Measurements from ENCODE around the gene PLXDC2. TPM values are rescaled to one million over a fixed set of nuclear protein-coding genes. Genes with fewer than 3 reads are reported as not detected.

PLXDC2 gene
- total and polyA plus RNA-seq, 2 donors (not counting 1 experiment from before 2014, with no cell fraction given), result 0.07 TPM

GRCh38 chr10:19986591-19986990 is 170.4 kb downstream of the PLXDC2 start:
- Histone ChIP-seq H3K4me1 (ENCODE audit: control insufficient read depth in 2 of 2, insufficient read depth in 2 of 2, low read length in 2 of 2) (no peaks in the 10 kb centered on the region), H3K4me3 (ENCODE audit: control extremely low read depth in 1 of 5, extremely low read depth in 1 of 5, insufficient read depth in 1 of 5, low read depth in 2 of 5, low read length in 4 of 5) (no peak overlapping the region), H2AFZ (ENCODE audit: insufficient read depth, low read depth, low read length, poor library complexity, severe bottlenecking) (no peak overlapping the region), H3K9ac (ENCODE audit: low read length) (no peak overlapping the region), H3K79me2 (ENCODE audit: control insufficient read depth, insufficient read depth, low read length) (no peaks in the 10 kb centered on the region), H3K4me2 (replicated peaks; ENCODE audit: low read depth, low read length, poor library complexity, severe bottlenecking) (no peak overlapping the region), H3K36me3 (replicated peaks in 1 of 2; ENCODE audit: control extremely low read depth in 1 of 2, control insufficient read depth in 1 of 2, extremely low read depth in 1 of 2, insufficient read depth in 2 of 2, low read length in 1 of 2) (no peaks in the 10 kb centered on the region), H3K27me3 (replicated peaks in 1 of 4; ENCODE audit: control extremely low read depth in 1 of 4, control insufficient read depth in 3 of 4, insufficient read depth in 4 of 4, low read length in 3 of 4) (no peaks in the 10 kb centered on the region), H3K27ac (ENCODE audit: low read length in 2 of 2) (no peak overlapping the region), H4K20me1 (ENCODE audit: control insufficient read depth, insufficient read depth, low read length, poor library complexity, severe bottlenecking) (no peaks in the 10 kb centered on the region), H3K9me3 (ENCODE audit: control extremely low read depth in 1 of 3, control insufficient read depth in 2 of 3, insufficient read depth in 1 of 3, low read length in 2 of 3) (no peaks in the 10 kb centered on the region)
- intact Hi-C loops (cut with micrococcal nuclease), result no loop called here
- Mint-ChIP-seq H3K4me1 (no peaks in the 10 kb centered on the region), H3K27ac (no peak overlapping the region), H3K9me3 (ENCODE audit: insufficient read depth) (no peaks in the 10 kb centered on the region), H3K4me3 (no peak overlapping the region), H3K27me3 (no peaks in the 10 kb centered on the region)
- ATAC-seq (ENCODE audit: low read depth), result no peak
- ChIA-PET CTCF (no interaction called here), POLR2A (no interaction called here)
- no peak for TF ChIP-seq CTCF (IDR thresholded peaks at IDR 0.05)
- no peak for TF ChIP-seq EZH2 (IDR thresholded peaks at IDR 0.05; ENCODE audit: borderline replicate concordance, insufficient read depth, low read depth, low read length, poor library complexity, severe bottlenecking)
- no peak for DNase-seq
- WGBS (ENCODE audit: insufficient coverage), result 100% methylated on average over 1 of the region's 2 CpGs

- no CpG with 5 or more reads among the region's 1 CpG for WGBS (ENCODE audit: insufficient coverage)
- intact Hi-C loops (cut with micrococcal nuclease), result no loop called here
- ATAC-seq (ENCODE audit: low read depth) (no peak), DNase-seq (no peak)
- Histone ChIP-seq H3K79me2 (ENCODE audit: control insufficient read depth, insufficient read depth, low read length) (no peaks in the 10 kb centered on the region), H3K27ac (ENCODE audit: low read length in 2 of 2) (no peak overlapping the region), H4K20me1 (ENCODE audit: control insufficient read depth, insufficient read depth, low read length, poor library complexity, severe bottlenecking) (no peaks in the 10 kb centered on the region), H3K4me2 (replicated peaks; ENCODE audit: low read depth, low read length, poor library complexity, severe bottlenecking) (no peak overlapping the region), H3K9ac (ENCODE audit: low read length) (no peak overlapping the region), H3K4me3 (ENCODE audit: control extremely low read depth in 1 of 5, extremely low read depth in 1 of 5, insufficient read depth in 1 of 5, low read depth in 2 of 5, low read length in 4 of 5) (no peak overlapping the region), H2AFZ (ENCODE audit: insufficient read depth, low read depth, low read length, poor library complexity, severe bottlenecking) (no peak overlapping the region), H3K9me3 (ENCODE audit: control extremely low read depth in 1 of 3, control insufficient read depth in 2 of 3, insufficient read depth in 1 of 3, low read length in 2 of 3) (no peaks in the 10 kb centered on the region), H3K4me1 (ENCODE audit: control insufficient read depth in 2 of 2, insufficient read depth in 2 of 2, low read length in 2 of 2) (no peaks in the 10 kb centered on the region), H3K36me3 (replicated peaks in 1 of 2; ENCODE audit: control extremely low read depth in 1 of 2, control insufficient read depth in 1 of 2, extremely low read depth in 1 of 2, insufficient read depth in 2 of 2, low read length in 1 of 2) (no peaks in the 10 kb centered on the region), H3K27me3 (replicated peaks in 1 of 4; ENCODE audit: control extremely low read depth in 1 of 4, control insufficient read depth in 3 of 4, insufficient read depth in 4 of 4, low read length in 3 of 4) (no peaks in the 10 kb centered on the region)
- ChIA-PET CTCF (no interaction called here), POLR2A (no interaction called here)
- H3K9me3 Mint-ChIP-seq (ENCODE audit: insufficient read depth), result no peaks in the 10 kb centered on the region
- H3K27me3 Mint-ChIP-seq, result no peaks in the 10 kb centered on the region
- no peak for TF ChIP-seq EZH2 (IDR thresholded peaks at IDR 0.05; ENCODE audit: borderline replicate concordance, insufficient read depth, low read depth, low read length, poor library complexity, severe bottlenecking)
- no peak for TF ChIP-seq CTCF (IDR thresholded peaks at IDR 0.05)
- H3K4me3 Mint-ChIP-seq, result no peak overlapping the region
- no peaks in the 10 kb centered on the region for H3K4me1 Mint-ChIP-seq
- no peak overlapping the region for H3K27ac Mint-ChIP-seq
Observed at GRCh38 chr10:19987931-19988330, 171.7 kb downstream of the PLXDC2 start.

Data from B cell (primary cell).